Effector CD8-positive, alpha-beta T cell (primary cell): ENCODE measurements around the gene PDCL2.

Experiments used
- DNase-seq: peaks from one replicate; lab custom pipeline; 2025; lab: John Stamatoyannopoulos, UW

Gene PDCL2

GRCh38 chr4:55538531-55538930 is 53.5 kb downstream of the PDCL2 start:
- no peak for DNase-seq

DNA sequence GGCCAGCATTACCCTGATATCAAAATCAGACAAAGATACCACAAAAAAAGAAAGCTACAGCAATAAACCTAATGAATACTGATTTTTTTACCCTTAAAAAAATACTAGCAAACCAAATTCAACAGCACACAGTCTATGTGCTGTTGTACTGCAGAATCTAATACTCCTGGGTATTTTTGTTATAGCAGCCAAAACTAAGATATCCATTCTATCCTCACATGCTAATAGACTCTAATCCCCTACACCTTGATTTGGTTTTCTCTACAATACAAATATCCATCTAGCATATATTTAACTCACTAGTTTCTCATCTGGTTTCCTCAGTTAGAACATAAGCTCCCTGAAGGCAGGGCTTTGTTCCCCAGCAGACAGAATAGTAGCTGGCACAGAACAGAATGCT is 57.7 kb downstream of the PDCL2 start:
- no peak for DNase-seq

- no peak for DNase-seq
These were observed 61.4 kb downstream of the PDCL2 start for GRCh38 chr4:55530691-55531090.

DNA sequence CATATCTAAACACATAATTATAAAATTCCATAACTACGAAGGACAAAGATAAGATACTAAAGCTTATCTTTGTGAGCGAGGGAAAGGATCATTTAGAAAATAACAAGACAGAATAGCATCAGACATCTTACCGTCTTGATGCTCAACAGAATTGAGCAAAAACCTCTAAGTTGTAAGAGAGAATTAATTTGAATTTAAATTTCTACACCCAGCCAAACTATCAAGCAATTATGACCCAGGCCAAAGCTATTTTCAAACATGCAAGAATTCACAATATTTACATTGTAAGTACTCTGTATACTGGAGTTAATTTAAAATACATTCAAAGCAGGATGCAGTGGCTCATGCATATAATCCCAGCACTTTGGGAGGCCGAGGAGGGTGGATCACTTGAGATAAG is 61.9 kb downstream of the PDCL2 start:
- no peak for DNase-seq

GRCh38 chr4:55528491-55528890 is 63.6 kb downstream of the PDCL2 start:
- no peak for DNase-seq

DNA sequence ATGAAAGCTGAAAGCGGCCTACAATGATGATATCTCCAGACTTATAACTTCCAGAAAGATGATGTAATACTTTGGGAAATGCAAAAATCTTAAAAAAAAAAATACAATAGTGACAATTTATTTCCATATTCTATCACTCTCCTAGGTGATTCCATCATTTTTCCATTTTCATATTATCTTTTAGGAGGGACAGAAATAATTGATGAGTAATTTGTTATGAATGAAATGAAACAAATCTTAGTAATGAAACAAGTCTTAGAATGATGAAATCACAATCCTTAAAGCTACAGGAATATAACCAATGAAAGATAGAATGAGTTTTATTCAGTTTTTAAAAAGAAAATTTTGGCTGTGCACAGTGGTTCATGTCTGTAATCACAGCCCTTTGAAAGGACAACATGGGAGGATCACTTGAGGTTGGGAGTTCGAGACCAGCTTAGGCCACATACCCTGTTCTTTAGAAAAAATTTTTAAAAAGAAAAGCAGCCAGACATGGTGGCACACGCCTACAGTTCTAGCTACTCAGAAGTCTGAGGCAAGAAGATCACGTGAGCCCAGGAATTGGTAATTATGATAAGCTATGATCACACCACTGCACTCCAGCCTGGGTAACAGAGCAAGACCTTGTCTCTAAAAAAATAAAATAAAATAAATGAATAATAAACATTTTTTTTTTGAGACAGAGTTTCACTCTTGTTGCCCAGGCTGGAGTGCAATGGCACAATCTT is 67.0 kb downstream of the PDCL2 start:
- no peak for DNase-seq

GRCh38 chr4:55518442-55518841 is 73.6 kb downstream of the PDCL2 start:
- DNase-seq, result no peak

GRCh38 chr4:55517526-55518229 is 74.4 kb downstream of the PDCL2 start:
- no peak for DNase-seq

DNA sequence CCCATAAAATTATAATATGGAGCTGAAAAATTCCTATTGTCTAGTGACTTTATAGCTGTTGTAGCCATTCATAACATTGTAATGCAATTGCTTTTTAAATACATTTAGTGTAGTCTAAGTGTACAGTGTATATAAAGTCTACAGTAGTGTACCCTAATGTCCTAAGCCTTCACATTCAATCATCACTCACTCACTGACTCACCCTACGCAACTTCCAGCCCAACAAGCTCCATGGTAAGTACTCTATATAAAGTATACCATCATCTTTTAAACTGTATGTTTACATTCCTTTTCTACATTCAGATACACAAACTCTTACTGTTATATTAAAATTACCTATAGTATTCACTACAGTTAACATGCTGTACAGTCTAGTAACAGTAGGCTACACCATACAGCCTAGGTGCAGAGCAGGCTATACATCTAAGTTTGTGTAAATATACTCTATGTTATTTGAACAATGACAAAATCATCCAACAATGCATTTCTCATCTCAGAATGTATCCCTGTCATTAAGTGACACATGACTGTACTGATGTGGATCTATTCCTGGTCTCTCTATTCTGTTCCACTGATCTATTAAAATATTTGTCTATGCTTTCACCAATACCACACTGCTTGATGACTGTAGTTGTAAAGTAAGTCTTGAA is 79.0 kb downstream of the PDCL2 start:
- DNase-seq, result no peak

GRCh38 chr4:55512077-55512476 is 80.0 kb downstream of the PDCL2 start:
- no peak for DNase-seq

GRCh38 chr4:55510685-55511084 is 81.4 kb downstream of the PDCL2 start:
- DNase-seq, result no peak

DNA sequence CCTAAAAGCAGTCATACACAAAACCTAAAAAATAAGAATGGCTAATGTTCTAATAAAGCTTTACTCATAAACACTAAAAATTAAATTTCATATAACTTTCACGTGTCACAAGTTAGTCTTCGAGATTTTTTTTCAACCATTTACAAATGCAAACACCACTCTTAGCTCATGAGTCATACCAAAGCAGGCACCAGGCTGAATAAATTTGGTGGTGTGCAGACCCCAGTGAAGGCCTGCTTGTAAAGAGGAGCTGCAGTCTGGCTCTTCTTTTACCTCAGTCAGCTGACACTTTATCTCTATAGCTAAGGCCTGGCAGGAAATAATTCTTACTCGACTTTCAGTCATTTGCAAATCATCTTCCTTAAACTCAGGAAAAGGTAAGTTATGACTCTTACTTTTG is 82.8 kb downstream of the PDCL2 start:
- DNase-seq, result no peak

- no peak for DNase-seq
These were observed 84.4 kb downstream of the PDCL2 start for GRCh38 chr4:55507612-55508011.
